HuH-7 (cell line): Measurements from ENCODE around the gene SLC7A6OS.

Experiments used
- DNase-seq: peaks from one replicate; pipeline ENCODE4 v3.0.0; 2011; ENCODE audit warnings: low spot score

The SLC7A6OS gene

GRCh38 chr16:68310774-68311511 is at the start of gene SLC7A6OS, which contains the start of gene PRMT7:
Gene SLC7A6OS (minus strand): TSS chr16:68310946. CDS start chr16:68310926, 20 bp downstream.
Gene PRMT7 (plus strand): TSS chr16:68311019. CDS start chr16:68315980, 4,961 bp downstream.
- DNase-seq, result peak; percentile 97

GRCh38 chr16:68359398-68360191 is 48.8 kb upstream of the SLC7A6OS start:
- DNase-seq, result no peak

GRCh38 chr16:68358951-68359350 is 48.2 kb upstream of the SLC7A6OS start:
- no peak for DNase-seq

GRCh38 chr16:68357923-68358322 is 47.2 kb upstream of the SLC7A6OS start:
- DNase-seq, result no peak

GRCh38 chr16:68357521-68357922 is 46.8 kb upstream of the SLC7A6OS start:
- DNase-seq, result no peak

GRCh38 chr16:68356919-68357286 is 46.2 kb upstream of the SLC7A6OS start:
- no peak for DNase-seq

- DNase-seq, result no peak
Measured at GRCh38 chr16:68356249-68356918, 45.6 kb upstream of the SLC7A6OS start.

- DNase-seq, result no peak
Measured at GRCh38 chr16:68355447-68356248, 44.9 kb upstream of the SLC7A6OS start.

- DNase-seq, result no peak
Measured at GRCh38 chr16:68354816-68355215, 44.1 kb upstream of the SLC7A6OS start.

GRCh38 chr16:68353366-68353765 is 42.6 kb upstream of the SLC7A6OS start:
- DNase-seq, result no peak

- no peak for DNase-seq
Measured at GRCh38 chr16:68351991-68352431, 41.3 kb upstream of the SLC7A6OS start.

- DNase-seq, result no peak
Measured at GRCh38 chr16:68351463-68351862, 40.7 kb upstream of the SLC7A6OS start.

- DNase-seq, result no peak
Measured at GRCh38 chr16:68350813-68351350, 40.1 kb upstream of the SLC7A6OS start.

- no peak for DNase-seq
Measured at GRCh38 chr16:68349838-68350410, 39.2 kb upstream of the SLC7A6OS start.

- no peak for DNase-seq
Measured at GRCh38 chr16:68348639-68349445, 38.1 kb upstream of the SLC7A6OS start.

GRCh38 chr16:68347605-68348004 is 36.9 kb upstream of the SLC7A6OS start:
- DNase-seq, result no peak

- DNase-seq, result no peak
Measured at GRCh38 chr16:68346892-68347480, 36.2 kb upstream of the SLC7A6OS start.

- no peak for DNase-seq
Measured at GRCh38 chr16:68345958-68346635, 35.4 kb upstream of the SLC7A6OS start.

GRCh38 chr16:68345351-68345810 is 34.6 kb upstream of the SLC7A6OS start:
- no peak for DNase-seq
